GDM1 (cell line): ENCODE data around the gene TMEM130.
A peak's percentile ranks its signal among the peaks of the same experiment; 100 is the strongest.
"Not testable (repeated sequence)": the region's sequence is repeated elsewhere in the genome, so short reads cannot be mapped to it uniquely, and the experiment has no call there.

Experiments
- DNase-seq: peaks from one replicate; lab custom pipeline; 2025; lab: John Stamatoyannopoulos, UW

TMEM130 gene

DNA sequence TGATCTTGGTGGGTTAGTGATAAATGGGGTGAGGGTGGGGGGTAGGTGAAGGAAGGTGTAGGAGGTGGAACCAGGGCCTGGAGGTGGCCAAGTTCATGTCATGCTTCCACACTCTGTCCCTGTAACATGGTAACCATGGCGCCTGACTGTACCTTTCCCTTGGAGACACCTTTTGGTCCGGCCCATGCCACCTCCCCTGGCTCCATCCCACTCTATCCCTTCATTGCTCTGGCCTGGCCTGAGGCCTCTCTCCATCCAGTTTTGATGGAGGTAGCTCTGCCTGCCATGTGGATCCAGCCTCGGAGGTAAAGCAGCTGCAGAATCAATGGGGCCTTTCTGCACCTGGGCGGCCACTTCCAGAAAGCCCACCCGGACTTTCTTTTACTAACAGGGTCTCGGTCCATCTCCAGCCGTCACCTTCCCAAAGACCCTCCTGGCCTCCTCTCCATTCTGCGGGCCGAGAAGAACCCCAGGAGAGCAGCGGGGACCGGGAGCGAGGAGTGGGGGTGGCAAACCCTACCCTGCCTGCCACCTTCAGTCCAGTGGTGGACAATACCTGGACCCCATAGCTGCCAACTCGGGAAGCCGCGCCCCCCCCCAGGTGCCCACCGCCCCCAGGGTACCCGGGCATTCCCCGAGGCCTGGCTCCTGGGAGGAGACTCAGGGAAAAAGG is 8.0 kb upstream of the TMEM130 start:
- no peak for DNase-seq

DNA sequence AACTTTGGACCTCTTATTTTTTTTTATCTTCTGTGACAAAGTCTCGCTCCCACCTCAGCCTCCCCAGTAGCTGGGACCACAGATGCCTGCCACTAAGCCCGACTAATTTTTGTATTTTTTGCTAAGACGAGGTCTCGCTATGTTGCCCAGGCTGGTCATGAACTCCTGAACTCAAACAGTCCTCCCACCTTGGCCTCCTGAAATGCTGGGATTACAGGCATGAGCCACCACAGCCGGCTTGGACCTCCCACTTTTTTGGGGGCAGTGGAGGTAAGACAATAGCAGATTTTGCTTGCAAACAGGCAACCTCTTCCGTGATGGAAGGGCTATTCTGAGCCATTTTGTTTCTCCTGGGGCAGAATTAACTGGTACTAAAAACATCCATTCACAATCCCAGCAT is 7.3 kb upstream of the TMEM130 start:
- DNase-seq: no peak

DNA sequence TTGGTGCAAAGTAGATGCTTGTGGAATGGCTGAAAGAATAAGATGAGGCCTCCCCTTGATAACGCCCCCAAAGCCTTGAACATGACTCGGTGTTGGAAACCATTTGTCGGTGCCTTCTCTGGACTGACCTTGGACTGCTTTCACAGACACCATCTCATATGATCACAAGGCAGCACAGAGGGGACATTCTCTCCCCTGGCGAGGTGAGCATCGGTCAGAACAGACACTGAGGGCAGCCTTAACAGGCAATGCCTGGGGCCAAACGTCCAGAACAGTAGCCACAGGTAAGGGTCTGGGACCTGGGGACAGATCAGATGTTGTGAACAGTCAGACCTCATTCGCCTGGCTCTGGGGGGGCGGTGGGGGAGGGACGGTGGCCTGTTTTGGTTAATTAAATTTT is 5.7 kb upstream of the TMEM130 start:
- DNase-seq: no peak

DNA sequence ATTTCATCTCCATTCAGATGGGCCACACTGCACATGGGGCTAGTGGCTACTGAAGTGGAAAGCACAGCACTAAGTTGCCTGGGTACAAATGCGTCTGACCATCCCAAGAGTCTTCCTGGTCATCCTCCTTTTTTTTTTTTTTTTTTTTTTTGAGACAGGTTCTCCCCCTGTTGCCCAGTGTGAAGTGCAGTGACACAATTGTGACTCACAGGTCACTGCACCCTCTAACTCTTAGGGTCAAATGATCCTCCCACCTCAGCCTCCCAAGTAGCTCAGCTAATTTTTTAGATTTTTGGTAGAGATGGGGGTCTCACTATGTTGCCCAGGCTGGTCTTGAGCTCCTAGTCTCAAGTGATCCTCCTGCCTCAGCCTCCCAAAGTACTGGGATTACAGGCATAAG is 5.1 kb upstream of the TMEM130 start:
- DNase-seq: no peak

DNA sequence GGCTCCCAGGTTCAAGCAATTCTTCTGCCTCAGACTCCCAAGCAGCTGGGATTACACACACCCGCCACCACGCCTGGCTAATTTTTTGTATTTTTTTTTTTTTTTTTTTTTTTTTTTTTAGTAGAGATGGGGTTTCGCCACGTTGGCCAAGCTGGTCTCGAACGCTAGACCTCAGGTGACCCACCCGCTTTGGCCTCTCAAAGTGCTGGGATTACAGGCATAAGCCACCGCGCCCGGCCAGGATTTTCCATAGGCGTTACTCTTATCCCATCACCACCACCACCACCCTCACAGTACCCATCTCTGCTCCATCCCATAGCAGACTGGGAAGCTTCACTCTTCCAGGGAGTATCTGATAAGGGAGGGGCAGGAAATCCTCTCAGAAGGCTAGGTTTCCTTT is 3.8 kb upstream of the TMEM130 start:
- not testable (repeated sequence) for DNase-seq

DNA sequence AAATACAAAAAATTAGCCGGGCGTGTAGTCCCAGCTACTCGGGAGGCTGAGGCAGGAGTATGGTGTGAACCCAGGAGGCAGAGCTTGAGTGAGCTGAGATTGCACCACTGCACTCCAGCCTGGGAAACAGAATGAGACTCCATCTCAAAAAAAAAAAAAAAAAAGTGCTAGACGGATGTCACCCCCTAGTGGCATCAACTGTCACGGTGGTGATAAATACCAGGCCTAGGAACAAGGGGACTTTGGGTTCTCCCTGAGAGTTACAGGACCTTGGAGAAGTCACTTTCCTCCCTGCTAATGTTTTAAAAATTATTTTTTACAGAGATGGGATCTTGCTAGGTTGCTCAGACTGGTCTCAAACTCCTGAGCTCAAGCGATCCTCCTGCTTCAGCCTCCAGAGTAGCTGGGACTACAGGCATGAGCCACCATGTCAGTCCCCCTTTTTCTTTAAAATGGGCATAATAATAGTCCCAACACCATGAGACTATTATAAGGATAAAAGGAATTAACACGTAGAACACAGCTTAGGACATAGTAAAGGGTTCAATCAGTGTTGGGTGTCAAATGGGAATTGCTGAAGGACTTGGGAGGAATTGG is 2.6 kb upstream of the TMEM130 start:
- DNase-seq: no peak

DNA sequence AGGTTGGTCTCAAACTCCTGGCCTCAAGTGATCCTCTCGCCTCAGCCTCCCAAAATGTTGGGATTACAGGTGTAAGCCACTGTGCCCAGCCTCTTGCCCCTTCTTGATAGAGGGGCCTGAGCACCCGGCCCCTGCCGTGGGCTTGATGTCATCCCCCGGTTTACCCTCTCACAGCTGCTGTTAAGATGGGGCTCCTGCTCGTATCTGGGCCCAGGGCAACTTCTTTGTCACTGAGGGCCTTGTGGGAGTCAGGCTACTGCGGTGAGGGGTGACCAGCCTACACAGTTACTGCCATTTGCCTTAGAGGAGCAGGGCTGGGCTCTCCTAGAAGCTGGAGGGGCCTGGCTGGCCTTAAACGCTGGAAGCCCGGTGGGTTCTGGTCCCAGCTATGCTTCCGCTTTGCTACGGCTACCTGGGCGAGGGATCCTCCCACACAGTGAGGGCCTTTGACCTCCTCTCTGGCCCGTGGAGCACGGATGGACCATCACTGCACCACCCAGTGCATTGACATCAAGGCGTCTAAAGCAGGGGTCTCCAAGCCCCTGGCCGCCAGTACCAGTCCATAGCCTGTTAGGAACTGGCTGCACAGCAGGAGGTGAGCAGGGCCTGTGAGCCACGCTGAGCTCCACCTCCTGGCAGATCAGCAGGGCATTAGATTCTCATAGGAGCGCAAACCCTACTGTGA is 1.1 kb upstream of the TMEM130 start:
- DNase-seq: no peak

DNA sequence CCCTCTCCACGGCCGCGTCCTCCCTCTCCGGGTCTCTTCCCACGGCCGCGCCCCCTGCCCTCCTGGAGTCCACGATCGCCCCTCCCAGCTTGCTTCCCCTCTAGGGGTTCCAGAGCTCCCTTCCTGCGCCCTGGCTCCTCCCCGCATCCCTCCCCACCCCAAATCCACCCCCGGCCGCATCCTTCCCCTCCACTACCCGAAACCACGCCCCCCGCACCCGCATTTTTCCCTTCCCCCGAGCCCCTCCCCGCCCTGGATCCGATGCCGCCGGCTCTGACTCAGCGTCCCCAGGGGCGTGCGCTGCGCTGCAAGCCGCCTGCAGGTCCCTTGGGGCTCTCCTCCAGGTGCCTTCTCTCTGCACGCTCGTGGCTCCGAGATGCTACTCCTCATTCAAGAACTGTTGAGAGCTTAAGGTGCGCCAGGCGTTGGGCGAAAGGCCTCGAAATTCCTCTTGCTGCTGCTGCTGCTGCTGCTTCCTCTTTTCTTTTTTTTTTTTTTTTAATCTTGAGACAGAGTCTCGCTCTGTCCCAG is 372 bp upstream of the TMEM130 start:
- peak; percentile 58 for DNase-seq

DNA sequence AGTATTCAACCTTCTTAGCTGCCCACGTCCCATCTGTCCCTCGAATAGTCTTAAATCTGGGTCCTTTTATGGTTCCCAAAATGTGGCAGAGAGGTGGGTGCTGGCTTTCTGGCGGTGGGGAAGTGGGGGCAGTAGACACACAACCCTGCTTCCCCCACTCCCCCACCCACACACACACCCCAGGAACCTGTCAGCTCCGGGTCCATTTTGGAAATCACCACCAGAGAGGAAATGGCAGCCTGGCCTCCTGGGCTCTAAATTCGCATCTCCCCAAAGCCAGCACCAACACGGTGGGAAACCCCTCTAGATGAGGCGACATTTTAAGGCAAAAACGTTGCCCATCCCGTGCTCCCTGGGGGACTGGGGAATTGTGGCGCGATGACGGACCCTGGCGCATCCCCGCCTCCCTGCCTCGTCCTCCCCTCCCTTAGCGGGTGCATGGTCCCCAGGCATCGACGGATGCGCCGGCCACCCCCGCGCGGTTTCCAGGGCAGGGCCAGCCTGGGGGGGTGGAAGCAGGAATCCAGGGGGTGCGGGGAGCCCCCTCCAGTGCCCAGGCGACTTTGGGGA is 702 bp downstream of the TMEM130 start:
- DNase-seq: no peak

DNA sequence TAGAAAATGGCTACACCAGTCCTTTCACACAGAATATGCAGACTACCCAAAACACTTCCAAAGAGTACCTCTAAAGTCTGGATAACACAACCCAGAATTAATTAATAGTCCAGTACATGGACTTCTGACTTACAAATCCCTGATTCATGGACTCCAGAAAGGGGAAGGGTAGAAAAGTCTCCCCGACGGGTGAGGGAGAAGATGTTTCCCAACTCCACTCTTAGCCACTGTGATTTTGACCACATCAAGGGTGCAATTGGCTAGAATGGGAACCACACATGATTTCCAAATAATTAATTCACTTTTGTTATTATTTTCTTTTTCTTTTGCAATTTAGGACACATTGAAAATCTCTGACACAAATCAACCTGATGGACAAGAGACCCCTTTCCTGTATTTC is 1.4 kb downstream of the TMEM130 start:
- DNase-seq: no peak

DNA sequence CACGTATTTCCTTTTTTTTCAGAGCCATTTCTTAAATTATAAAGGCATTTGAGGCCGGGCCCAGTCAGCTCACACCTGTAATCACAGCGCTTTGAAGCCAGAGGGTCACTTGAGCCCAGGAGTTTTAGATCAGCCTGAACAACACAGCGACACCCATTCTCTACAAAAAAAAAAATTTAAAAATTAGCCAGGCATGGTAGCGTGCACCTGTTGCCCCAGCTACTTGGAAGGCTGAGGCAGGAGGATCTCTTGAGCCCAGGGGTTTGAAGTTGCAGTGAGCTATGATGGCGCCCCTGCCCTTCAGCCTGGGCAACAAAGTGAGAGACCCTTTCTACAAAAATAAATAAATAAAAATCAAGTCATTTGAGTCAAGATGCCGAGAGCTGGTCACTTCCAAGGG is 3.0 kb downstream of the TMEM130 start:
- no peak for DNase-seq

DNA sequence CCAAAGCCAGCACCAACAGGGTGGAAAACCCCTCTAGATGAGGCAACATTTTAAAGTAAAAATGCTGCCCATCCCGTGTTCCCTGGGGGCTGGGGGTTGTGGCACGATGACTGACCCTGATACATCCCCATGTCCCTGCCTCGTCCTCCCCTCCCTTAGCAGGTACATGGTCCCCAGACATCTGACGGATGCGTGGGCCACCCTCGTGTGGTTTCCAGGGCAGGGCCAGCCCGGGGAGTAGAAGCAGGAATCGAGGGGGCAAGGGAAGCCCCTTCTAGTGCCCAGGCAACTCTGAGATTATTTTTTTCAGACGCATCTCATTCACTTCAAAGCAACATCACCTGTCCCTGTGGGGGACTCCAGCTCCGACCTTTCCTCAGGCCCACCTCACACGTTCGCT is 3.5 kb downstream of the TMEM130 start:
- no peak for DNase-seq

DNA sequence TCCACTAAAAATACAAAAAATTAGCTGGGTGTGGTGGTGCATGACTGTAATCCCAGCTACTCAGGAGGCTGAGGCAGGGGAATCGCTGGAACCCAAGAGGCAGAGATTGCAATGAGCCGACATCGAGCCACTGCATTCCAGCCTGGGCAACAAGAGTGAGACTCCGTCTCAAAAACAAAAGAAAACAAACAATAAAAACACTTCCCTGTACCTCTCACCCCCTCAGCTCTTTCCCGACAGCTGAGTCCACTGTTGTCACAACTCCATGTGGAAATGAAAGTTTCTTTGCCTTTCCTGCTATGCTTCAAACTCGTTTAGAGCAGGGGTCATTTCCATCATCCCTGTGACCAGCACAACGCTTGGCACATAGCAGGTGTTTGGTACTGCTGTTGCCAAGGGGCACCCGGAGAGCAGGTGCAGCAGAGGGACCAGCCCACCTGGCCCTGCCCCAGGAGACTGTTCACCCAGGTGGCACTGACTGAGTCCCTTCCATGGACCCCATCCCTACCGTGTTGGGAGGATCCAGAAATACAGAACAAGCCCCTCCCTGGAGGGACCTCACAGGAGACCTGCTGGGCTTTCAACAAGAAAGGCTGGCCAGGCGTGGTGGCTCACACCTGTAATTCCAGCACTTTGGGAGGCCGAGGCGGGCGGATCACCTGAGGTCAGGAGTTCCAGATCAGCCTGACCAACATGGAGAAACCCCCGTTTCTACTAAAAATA is 4.9 kb downstream of the TMEM130 start:
- DNase-seq: no peak

DNA sequence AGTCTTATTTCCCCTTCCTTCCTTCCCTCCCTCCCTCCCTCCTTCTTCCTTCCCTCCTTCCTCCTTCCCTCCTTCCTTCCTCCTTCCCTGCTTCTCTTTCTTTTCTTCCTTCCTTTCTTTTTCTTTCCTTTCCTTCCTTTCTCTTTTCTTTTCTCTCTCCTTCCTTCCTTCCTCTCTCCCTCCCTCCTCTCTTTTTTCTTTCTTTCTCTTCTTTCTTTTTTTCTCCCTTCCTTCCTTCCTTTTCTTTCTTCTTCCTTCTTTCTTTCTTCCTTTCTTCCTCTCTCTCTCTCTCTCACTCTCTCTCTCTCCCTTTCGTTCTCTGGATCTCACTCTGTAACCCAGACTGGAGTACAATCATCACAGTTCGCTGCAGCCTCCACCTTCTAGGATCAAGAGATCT is 6.2 kb downstream of the TMEM130 start:
- DNase-seq: no peak

DNA sequence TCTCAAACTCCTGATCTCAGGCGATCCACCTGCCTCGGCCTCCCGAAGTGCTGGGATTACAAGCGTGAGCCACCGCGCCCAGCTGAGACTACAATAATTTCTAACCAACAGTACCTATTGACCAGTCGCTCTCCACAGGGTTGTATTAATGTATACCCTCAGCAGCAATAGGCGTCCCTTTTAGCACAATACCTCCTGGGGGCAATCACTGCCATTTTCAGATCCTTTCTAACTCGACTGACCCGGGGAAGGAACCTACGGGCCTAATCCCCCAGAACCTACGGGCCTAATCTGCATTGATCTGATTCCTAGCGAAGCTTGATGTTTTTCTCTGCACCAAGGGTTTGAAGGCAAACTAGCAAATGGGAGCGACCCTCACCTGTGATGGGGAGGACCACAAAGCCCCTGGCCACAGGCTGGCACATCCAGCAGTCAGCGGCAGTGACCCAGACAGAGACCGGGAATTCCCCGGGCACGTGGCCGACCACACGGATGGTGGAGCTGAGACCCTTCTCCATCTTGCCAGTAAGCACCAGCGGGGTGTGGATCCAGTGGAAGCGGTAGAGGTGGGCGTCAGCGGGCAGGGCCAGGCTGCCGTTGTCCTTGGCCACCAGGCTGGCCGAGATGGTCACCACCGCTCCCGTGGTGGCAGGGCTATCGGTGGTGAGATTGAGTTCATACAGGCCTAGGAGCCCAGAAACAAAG is 6.9 kb downstream of the TMEM130 start:
- no peak for DNase-seq

DNA sequence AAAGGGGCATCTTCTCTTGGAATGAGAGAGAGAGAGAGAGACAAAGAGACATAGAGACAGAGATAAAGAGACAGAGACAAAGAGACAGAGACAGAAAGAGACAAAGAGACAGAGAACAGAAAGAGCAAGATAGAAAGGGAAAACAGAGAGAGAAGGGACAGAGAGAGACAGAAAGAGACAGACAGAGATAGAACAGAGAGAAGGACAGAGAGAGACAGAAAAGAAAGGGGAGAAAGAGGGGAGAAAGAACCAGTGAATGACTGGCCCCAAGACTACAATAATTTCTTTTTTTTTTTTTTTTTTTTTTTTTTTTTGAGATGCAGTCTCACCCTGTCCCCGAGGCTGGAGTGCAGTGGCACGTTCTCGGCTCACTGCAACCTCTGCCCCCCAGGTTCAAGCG is 7.6 kb downstream of the TMEM130 start:
- no peak for DNase-seq

DNA sequence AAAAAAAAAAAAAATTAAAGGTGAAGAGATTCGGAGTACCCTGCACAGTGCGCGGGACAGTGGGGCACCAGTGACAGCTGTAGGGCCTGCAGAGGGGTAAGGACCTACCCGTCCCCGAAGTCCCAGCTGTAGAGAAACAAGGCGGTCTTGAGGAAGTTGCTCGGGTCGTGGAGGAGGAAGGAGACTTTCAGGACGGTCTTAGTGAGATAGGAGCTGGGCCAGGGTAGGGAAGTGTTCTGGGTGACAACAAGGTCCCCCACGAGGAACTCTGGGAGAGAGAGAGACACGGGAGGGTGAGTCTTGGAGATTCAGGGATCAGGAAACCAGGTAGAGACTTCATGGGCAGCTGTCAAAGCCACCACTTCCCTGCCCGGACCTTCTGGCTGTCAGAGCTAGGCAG is 9.7 kb downstream of the TMEM130 start:
- no peak for DNase-seq

DNA sequence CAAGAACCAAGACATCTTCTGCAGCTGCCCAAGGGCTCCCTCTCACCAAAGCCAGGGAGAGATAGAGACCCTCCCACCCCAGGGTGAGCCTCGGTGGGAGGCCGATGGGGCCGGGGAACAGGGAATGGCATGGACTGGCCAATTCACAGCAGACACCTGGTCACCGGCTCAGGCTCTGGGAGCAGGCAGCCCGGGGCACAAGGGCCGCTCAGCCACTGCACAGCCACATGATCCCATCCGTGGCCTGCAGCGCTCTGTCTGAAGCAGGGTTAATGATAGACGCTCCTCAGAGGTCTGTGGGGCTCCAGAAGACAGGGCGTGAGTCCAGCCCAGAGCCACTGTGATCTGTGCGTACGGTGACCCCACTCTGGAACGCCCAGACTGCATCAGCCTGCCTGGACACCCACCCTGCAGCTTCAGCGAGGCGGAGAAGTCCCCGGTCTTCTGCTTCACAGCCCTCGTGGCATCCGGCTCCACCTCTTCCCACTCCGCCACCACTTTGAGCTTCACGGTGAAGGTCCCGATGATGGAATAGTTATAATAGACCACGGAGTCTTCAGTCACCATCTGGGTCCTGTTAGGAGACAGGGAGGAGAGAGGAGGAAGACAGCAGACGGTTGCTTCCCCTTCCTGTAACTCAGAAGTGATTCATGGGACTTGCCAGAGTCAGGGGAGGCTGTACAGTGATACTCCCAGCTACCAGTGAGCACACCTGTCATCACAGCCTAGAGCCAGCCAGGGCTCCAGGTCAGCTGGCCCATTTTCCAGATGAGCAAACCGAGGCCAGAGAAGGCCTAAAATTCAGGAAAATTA is 14.0 kb downstream of the TMEM130 start:
- DNase-seq: no peak

DNA sequence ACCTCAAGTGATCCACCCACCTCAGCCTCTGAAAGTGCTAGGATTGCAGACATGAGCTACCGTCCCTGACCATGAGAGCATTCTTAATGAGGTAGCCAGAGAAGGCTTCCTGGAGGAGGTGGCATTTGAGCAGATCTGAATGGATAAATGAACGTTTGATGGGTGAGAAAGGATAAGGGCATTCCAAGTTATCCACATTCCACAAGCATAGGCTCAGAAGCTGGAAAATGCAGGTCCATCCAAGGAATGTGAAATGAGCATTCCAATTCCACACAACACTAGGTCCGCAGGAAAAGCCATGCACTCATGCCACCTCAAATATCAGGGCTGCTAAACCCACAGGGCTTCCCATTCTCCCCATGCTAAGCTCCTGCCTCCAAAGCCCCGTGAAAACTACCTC is 17.0 kb downstream of the TMEM130 start:
- no peak for DNase-seq

DNA sequence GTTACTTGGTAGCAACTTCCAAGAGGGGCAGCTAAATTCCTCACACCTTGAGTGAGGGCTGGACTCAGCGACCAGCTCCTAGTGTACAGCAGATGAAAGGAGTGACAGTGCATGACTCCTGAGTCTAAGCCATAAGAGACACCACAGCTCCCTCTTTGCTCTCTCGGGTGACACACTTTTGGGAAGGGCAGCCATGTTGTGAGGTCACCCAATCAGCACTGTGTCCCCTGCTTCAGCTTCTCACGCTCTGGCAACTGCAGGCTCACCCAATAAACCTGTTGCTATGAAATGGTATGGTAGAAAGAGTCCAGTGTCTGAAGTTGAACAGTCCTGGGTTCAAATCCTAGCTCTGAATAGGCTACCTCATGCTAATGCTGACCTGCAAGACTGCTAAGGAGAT is 20.9 kb downstream of the TMEM130 start:
- DNase-seq: no peak

DNA sequence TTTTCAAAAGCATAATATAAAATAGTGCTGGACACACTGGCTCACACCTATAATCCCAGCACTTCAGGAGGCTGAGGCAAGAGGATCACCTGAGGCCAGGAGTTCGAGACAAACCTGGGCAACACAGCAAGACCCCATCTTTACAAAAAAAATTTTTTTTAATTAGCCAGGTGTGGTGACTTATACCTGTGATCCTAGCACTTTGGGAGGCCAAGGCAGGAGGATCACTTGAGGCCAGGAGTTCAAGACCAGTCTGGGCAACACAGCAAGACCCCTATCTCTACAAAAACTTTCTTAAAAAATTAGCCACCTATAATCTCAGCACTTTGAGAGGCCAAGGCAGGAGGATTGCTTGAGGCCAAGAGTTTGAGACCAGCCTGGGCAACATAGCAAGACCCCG is 27.3 kb downstream of the TMEM130 start:
- not testable (repeated sequence) for DNase-seq
